Measurements from ENCODE around the gene ULK4. TPM values are rescaled to one million over a fixed set of nuclear protein-coding genes. Genes with fewer than 3 reads are reported as not detected.

The ULK4 gene
- total and polyA plus RNA-seq, 2 of the 4 experiments (the other 2 are of a cell fraction): 2.7 to 5.0 TPM

GRCh38 chr3:41244620-41245336 is 717.1 kb downstream of the ULK4 start:
- H2BK20ac ChIP-seq (ENCODE audit: low read depth, low read length): no peak overlapping the region
- no peak overlapping the region for H3K4ac ChIP-seq (ENCODE audit: low read depth, low read length)
- no peak overlapping the region for H3K23ac ChIP-seq (ENCODE audit: low read depth, low read length)
- in situ Hi-C loops (cut with MboI; ENCODE audit: low sequenced_read_pairs) (no loop called here), intact Hi-C loops (cut with micrococcal nuclease) (no loop called here), dilution Hi-C loops (cut with HindIII; ENCODE audit: low sequenced_read_pairs, unreplicated experiment) (no loop called here)
- ATAC-seq (ENCODE audit: low read depth) (no peak), DNase-seq (no peak)
- no peak overlapping the region for H3K56ac ChIP-seq (ENCODE audit: extremely low read depth, insufficient read depth, low read length)
- no peak overlapping the region for H4K8ac ChIP-seq (ENCODE audit: low read depth in 2 of 2, low read length in 2 of 2)
- H3K18ac ChIP-seq (ENCODE audit: low read depth, low read length): no peak overlapping the region
- H3K27ac ChIP-seq (ENCODE audit: insufficient read depth, low read length): no peak overlapping the region
- no peak overlapping the region for H2AFZ ChIP-seq (replicated peaks; ENCODE audit: low read length, poor library complexity)
- ChIA-PET CTCF (no interaction called here), POLR2A (ENCODE audit: unreplicated experiment) (no interaction called here)
- no peak overlapping the region for H2BK120ac ChIP-seq (ENCODE audit: low read depth, low read length)
- H2AK9ac ChIP-seq (replicated peaks; ENCODE audit: low read depth, low read length, poor library complexity): peak overlapping the region; percentile 34
- no CpG with 5 or more reads among the region's 6 CpGs for WGBS, 2 experiments (ENCODE audit: extremely low coverage in 2 of 2, insufficient read length in 1 of 2)
- no peaks in the 10 kb centered on the region for H3K9me3 ChIP-seq (ENCODE audit: control insufficient read depth, insufficient read depth, low read length)
- H3K79me1 ChIP-seq (ENCODE audit: low read depth in 1 of 2, low read length in 2 of 2): no peaks in the 10 kb centered on the region
- H4K5ac ChIP-seq (ENCODE audit: low read depth, low read length): no peak overlapping the region
- no peak overlapping the region for H3K14ac ChIP-seq (replicated peaks; ENCODE audit: low read depth, low read length)
- TF ChIP-seq BHLHE40 (IDR thresholded peaks at IDR 0.05; ENCODE audit: low read depth, low read length): no peak
- TF ChIP-seq POLR2A (IDR thresholded peaks at IDR 0.05; ENCODE audit: low read depth, low read length): no peak
- TF ChIP-seq, protein P1, sequence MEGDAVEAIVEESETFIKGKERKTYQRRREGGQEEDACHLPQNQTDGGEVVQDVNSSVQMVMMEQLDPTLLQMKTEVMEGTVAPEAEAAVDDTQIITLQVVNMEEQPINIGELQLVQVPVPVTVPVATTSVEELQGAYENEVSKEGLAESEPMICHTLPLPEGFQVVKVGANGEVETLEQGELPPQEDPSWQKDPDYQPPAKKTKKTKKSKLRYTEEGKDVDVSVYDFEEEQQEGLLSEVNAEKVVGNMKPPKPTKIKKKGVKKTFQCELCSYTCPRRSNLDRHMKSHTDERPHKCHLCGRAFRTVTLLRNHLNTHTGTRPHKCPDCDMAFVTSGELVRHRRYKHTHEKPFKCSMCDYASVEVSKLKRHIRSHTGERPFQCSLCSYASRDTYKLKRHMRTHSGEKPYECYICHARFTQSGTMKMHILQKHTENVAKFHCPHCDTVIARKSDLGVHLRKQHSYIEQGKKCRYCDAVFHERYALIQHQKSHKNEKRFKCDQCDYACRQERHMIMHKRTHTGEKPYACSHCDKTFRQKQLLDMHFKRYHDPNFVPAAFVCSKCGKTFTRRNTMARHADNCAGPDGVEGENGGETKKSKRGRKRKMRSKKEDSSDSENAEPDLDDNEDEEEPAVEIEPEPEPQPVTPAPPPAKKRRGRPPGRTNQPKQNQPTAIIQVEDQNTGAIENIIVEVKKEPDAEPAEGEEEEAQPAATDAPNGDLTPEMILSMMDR (conservative IDR thresholded peaks at IDR 0.05; ENCODE audit: low read depth, low read length): no peak
- no peak for TF ChIP-seq RAD21 (IDR thresholded peaks at IDR 0.05; ENCODE audit: low read length)
- no peak for TF ChIP-seq RCOR1 (IDR thresholded peaks at IDR 0.05; ENCODE audit: insufficient replicate concordance, low read length)
- no peak for TF ChIP-seq MAZ (IDR thresholded peaks at IDR 0.05; ENCODE audit: borderline replicate concordance, low read depth, low read length)
- no peak for TF ChIP-seq NFE2L2 (IDR thresholded peaks at IDR 0.05; ENCODE audit: low read depth, low read length)
- TF ChIP-seq FOS (IDR thresholded peaks at IDR 0.05; ENCODE audit: low read depth, low read length): no peak
- TF ChIP-seq SMC3 (IDR thresholded peaks at IDR 0.05; ENCODE audit: low read depth, low read length): no peak
- TF ChIP-seq ELK1 (IDR thresholded peaks at IDR 0.05; ENCODE audit: borderline replicate concordance, low read depth, low read length): no peak
- TF ChIP-seq, protein P2, sequence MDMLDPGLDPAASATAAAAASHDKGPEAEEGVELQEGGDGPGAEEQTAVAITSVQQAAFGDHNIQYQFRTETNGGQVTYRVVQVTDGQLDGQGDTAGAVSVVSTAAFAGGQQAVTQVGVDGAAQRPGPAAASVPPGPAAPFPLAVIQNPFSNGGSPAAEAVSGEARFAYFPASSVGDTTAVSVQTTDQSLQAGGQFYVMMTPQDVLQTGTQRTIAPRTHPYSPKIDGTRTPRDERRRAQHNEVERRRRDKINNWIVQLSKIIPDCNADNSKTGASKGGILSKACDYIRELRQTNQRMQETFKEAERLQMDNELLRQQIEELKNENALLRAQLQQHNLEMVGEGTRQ (IDR thresholded peaks at IDR 0.05; ENCODE audit: low read depth, low read length): no peak
- TF ChIP-seq MXI1 (IDR thresholded peaks at IDR 0.05; ENCODE audit: borderline replicate concordance, low read depth, low read length): no peak
- no peak for TF ChIP-seq MAFK (IDR thresholded peaks at IDR 0.05; ENCODE audit: low read depth, low read length)
- TF ChIP-seq RFX5 (IDR thresholded peaks at IDR 0.05; ENCODE audit: low read depth, low read length): no peak
- TF ChIP-seq CEBPB (IDR thresholded peaks at IDR 0.05; ENCODE audit: low read depth, low read length): no peak
- TF ChIP-seq CHD1 (IDR thresholded peaks at IDR 0.05; ENCODE audit: low read depth, low read length): no peak
- H3K36me3 ChIP-seq (ENCODE audit: control insufficient read depth, insufficient read depth, low read length): peaks cover 13% of the 10 kb centered on the region
- H4K91ac ChIP-seq (ENCODE audit: insufficient read depth, low read depth, low read length): no peak overlapping the region
- H3K27me3 ChIP-seq (ENCODE audit: control insufficient read depth, insufficient read depth, low read length): no peaks in the 10 kb centered on the region
- H3K4me3 ChIP-seq (ENCODE audit: insufficient read depth, low read depth, low read length): no peak overlapping the region
- peaks cover 3% of the 10 kb centered on the region; the same call in 1 of the 2 replicates for H3K4me1 ChIP-seq (ENCODE audit: control insufficient read depth, insufficient read depth, low read length)
- H3K4me2 ChIP-seq (ENCODE audit: low read depth, low read length): no peak overlapping the region
- H2BK5ac ChIP-seq (ENCODE audit: low read depth, low read length, poor library complexity, severe bottlenecking): no peak overlapping the region
- H3K9me1 ChIP-seq (ENCODE audit: insufficient read depth, low read length): peaks cover 19% of the 10 kb centered on the region; the same call in 1 of the 2 replicates
- no peak overlapping the region for H2BK15ac ChIP-seq (ENCODE audit: low read depth, low read length)
- H2AK5ac ChIP-seq (ENCODE audit: low read depth, low read length): no peak overlapping the region
- H4K20me1 ChIP-seq (ENCODE audit: insufficient read depth, low read length): no peaks in the 10 kb centered on the region; the same call in 1 of the 2 replicates
- no TSS peak for BruUV-seq (replicated peaks)
- H3K9ac ChIP-seq (ENCODE audit: low read depth, low read length): no peak overlapping the region
